Peyer's patch (tissue), 4 donors: Measurements from ENCODE around the gene ASCC3. TPM values are rescaled to one million over a fixed set of nuclear protein-coding genes. Genes with fewer than 3 reads are reported as not detected.
"Not testable (repeated sequence)": the region's sequence is repeated elsewhere in the genome, so short reads cannot be mapped to it uniquely, and the experiment has no call there.

Experiments
- DNase-seq, 3 donors: peaks; one replicate each; pipeline ENCODE4 v3.0.0-alpha.2; 2017 to 2019
- H3K27ac ChIP-seq, 4 donors: fragments of 200-600 bp; sonication (generic); one replicate each; pipeline ENCODE4 v1.5.1; 2016 to 2019
- H3K27me3 ChIP-seq, 2 donors: fragments of 200-600 bp; sonication (generic); one replicate each; pipeline ENCODE4 v1.5.1; 2019
- H3K36me3 ChIP-seq, 3 donors: fragments of 200-600 bp; sonication (generic); one replicate each; pipeline ENCODE4 v1.5.1; 2016 to 2019
- H3K4me1 ChIP-seq, 4 donors: fragments of 200-600 bp; sonication (generic); one replicate each; pipeline ENCODE4 v1.5.1; 2016 to 2019
- H3K4me3 ChIP-seq, 4 donors: fragments of 200-600 bp; sonication (generic); 1 replicate in 3 of 4; 2 replicates in 1 of 4; pipeline ENCODE4 v1.5.1; 2016 to 2019; ENCODE audit warnings: mild to moderate bottlenecking in 1 of 4
- H3K9me3 ChIP-seq, 4 donors: fragments of 200-600 bp; sonication (generic); one replicate each; pipeline ENCODE4 v1.5.1; 2016 to 2019; ENCODE audit warnings: mild to moderate bottlenecking in 1 of 4
- CTCF ChIP-seq, 6 experiments: fragments of 450-650 bp in 4 of 6; fragments of 200-600 bp in 2 of 6; sonication (generic) in 1 of 6; IDR thresholded peaks; one replicate each; pipeline ENCODE4 v1.5.1; 2017 to 2019; ENCODE audit warnings: antibody characterized with exemption in 6 of 6, mild to moderate bottlenecking in 3 of 6, moderate library complexity in 1 of 6
- POLR2A ChIP-seq, 2 donors: fragments of 450-650 bp; IDR thresholded peaks; one replicate each; pipeline ENCODE4 v1.5.1; 2017; ENCODE audit warnings: antibody characterized with exemption in 2 of 2, mild to moderate bottlenecking in 2 of 2, moderate library complexity in 2 of 2
- total RNA-seq, 4 donors: library from RNA; depleted of rRNA; stranded (reverse); fragments of >200 nt; gene quantifications; one replicate each; pipeline ENCODE4 v1.1.0, GENCODE V29; 2016

Gene ASCC3
- total RNA-seq, 4 donors from 2014 or later, result 21.1 to 69.3 (median 40.6) TPM

- Histone ChIP-seq H3K4me1 (no peaks in the 10 kb centered on the region), H3K4me3 (no peak overlapping the region), H3K27me3 (no peaks in the 10 kb centered on the region), H3K27ac (no peak overlapping the region), H3K36me3 (peaks cover 0 to 40% (median 0%) of the 10 kb centered on the region in 3 donors), H3K9me3 (no peaks in the 10 kb centered on the region)
- TF ChIP-seq CTCF (IDR thresholded peaks at IDR 0.05) (no peak), POLR2A (IDR thresholded peaks at IDR 0.05) (no peak)
- no peak for DNase-seq
Measured at GRCh38 chr6:100763617-100764241, 117.4 kb downstream of the ASCC3 start.

GRCh38 chr6:100761841-100762240, 119.3 kb downstream of the ASCC3 start:
- no peaks in the 10 kb centered on the region for H3K9me3 ChIP-seq
- DNase-seq, result no peak
- H3K36me3 ChIP-seq, result peaks cover 0 to 40% (median 0%) of the 10 kb centered on the region in 3 donors
- H3K27me3 ChIP-seq, result no peaks in the 10 kb centered on the region
- TF ChIP-seq POLR2A (IDR thresholded peaks at IDR 0.05), result no peak
- no peak for TF ChIP-seq CTCF (IDR thresholded peaks at IDR 0.05)
- no peak overlapping the region for H3K27ac ChIP-seq
- H3K4me3 ChIP-seq, result no peak overlapping the region
- no peaks in the 10 kb centered on the region for H3K4me1 ChIP-seq

GRCh38 chr6:100758386-100758785, 122.7 kb downstream of the ASCC3 start:
- H3K36me3 ChIP-seq, H3K4me3 ChIP-seq, H3K27ac ChIP-seq, H3K27me3 ChIP-seq, DNase-seq, H3K4me1 ChIP-seq, H3K9me3 ChIP-seq: not testable (repeated sequence)

GRCh38 chr6:100753421-100753820, 127.7 kb downstream of the ASCC3 start:
- no peak overlapping the region for H3K4me3 ChIP-seq
- no peaks in the 10 kb centered on the region for H3K27me3 ChIP-seq
- H3K4me1 ChIP-seq, result no peaks in the 10 kb centered on the region
- TF ChIP-seq CTCF (IDR thresholded peaks at IDR 0.05) (no peak), POLR2A (IDR thresholded peaks at IDR 0.05) (no peak)
- peaks cover 0 to 5% (median 0%) of the 10 kb centered on the region in 3 donors for H3K36me3 ChIP-seq
- no peak overlapping the region for H3K27ac ChIP-seq
- no peaks in the 10 kb centered on the region for H3K9me3 ChIP-seq
- DNase-seq, result no peak

DNA sequence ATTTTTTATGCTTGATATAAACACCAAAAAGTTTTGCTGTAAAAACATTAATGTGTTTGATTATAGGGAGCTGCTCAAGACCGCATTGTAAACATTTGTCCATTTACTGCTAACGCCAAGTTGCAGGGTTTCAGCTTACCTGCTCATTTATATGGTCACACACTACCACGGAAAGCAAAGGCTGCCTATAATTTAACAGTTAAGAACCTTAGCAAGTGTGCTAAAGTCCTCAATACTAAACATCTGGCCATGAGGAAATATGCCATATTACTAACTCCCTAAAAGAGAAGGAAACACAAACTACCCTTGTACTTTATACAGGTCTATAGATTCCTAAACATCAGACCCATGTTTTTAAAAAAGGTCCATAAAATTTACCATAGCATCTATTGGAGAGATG, 129.5 kb downstream of the ASCC3 start:
- Histone ChIP-seq H3K4me3 (no peak overlapping the region), H3K36me3 (peaks cover 0 to 5% (median 0%) of the 10 kb centered on the region in 3 donors), H3K4me1 (no peaks in the 10 kb centered on the region), H3K27ac (no peak overlapping the region), H3K27me3 (no peaks in the 10 kb centered on the region), H3K9me3 (no peaks in the 10 kb centered on the region)
- TF ChIP-seq POLR2A (IDR thresholded peaks at IDR 0.05) (no peak), CTCF (IDR thresholded peaks at IDR 0.05) (no peak)
- DNase-seq, result no peak

GRCh38 chr6:100745419-100746041, 135.6 kb downstream of the ASCC3 start:
- H3K4me3 ChIP-seq, result no peak overlapping the region
- H3K9me3 ChIP-seq, result no peaks in the 10 kb centered on the region
- H3K27me3 ChIP-seq, result no peaks in the 10 kb centered on the region
- H3K36me3 ChIP-seq, result peaks cover 0 to 15% (median 0%) of the 10 kb centered on the region in 3 donors
- no peak for DNase-seq
- H3K4me1 ChIP-seq, result peaks cover 0 to 3% (median 0%) of the 10 kb centered on the region in 4 donors
- no peak overlapping the region for H3K27ac ChIP-seq
- TF ChIP-seq POLR2A (IDR thresholded peaks at IDR 0.05), result no peak
- no peak for TF ChIP-seq CTCF (IDR thresholded peaks at IDR 0.05)
